Stimulated activated naive CD8-positive, alpha-beta T cell treated with anti-CD3 and anti-CD28 coated beads, Interleukin-15, amount 100 ng/mL, for 72 hours (primary cell): ENCODE results near the gene SLC9C1.
"Not testable (repeated sequence)": the region's sequence is repeated elsewhere in the genome, so short reads cannot be mapped to it uniquely, and the experiment has no call there.

Experiments
- ATAC-seq: fragments of 150-1000 bp; cut with Tn5 transposase; 2 replicates; pipeline ENCODE4 v1.10.0; 2021; ENCODE audit warnings: mild to moderate bottlenecking, moderate library complexity
- DNase-seq, 2 donors: peaks; one replicate each; pipeline ENCODE4 v3.0.0; 2021 to 2022
- H3K27ac Mint-ChIP-seq, 2 donors: one replicate each; pipeline ENCODE4 v1.8.0; 2022; ENCODE audit warnings: mild to moderate bottlenecking in 2 of 2, mixed read lengths in 2 of 2, moderate library complexity in 2 of 2
- H3K27me3 Mint-ChIP-seq: one replicate; pipeline ENCODE4 v1.8.0; 2022; ENCODE audit warnings: mixed read lengths
- H3K4me1 Mint-ChIP-seq: one replicate; pipeline ENCODE4 v1.8.0; 2022; ENCODE audit warnings: mild to moderate bottlenecking, mixed read lengths
- H3K4me3 Mint-ChIP-seq, 2 donors: one replicate each; pipeline ENCODE4 v1.8.0; 2022; ENCODE audit warnings: mild to moderate bottlenecking in 2 of 2, mixed read lengths in 2 of 2, moderate library complexity in 1 of 2
- H3K9me3 Mint-ChIP-seq, 2 donors: one replicate each; pipeline ENCODE4 v1.8.0; 2022; ENCODE audit warnings: mixed read lengths in 2 of 2

SLC9C1 gene

DNA sequence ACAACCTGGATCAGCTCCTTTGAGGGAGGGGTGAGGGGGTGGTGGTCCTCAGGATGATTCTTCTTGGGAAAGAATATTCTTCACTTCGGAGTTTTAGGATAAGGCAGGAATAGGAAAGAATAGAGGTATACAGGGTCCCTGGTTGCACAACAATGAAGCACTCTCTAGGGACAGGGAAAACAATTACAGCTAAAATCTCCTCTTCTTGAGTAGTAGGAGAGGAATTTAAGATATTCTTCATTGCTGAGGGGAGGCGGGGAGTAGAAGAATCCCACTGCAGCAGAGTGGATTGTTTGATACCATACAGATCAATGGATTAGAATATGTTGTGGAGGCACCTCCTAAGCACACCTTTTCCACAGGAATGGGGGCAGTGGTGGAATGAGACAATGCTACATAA lies 20.5 kb downstream of the SLC9C1 start:
- H3K27me3 Mint-ChIP-seq: no peaks in the 10 kb centered on the region
- H3K27ac Mint-ChIP-seq: no peak overlapping the region
- ATAC-seq (no peak), DNase-seq (no peak)
- H3K9me3 Mint-ChIP-seq: no peaks in the 10 kb centered on the region
- H3K4me3 Mint-ChIP-seq: no peak overlapping the region
- no peaks in the 10 kb centered on the region for H3K4me1 Mint-ChIP-seq

DNA sequence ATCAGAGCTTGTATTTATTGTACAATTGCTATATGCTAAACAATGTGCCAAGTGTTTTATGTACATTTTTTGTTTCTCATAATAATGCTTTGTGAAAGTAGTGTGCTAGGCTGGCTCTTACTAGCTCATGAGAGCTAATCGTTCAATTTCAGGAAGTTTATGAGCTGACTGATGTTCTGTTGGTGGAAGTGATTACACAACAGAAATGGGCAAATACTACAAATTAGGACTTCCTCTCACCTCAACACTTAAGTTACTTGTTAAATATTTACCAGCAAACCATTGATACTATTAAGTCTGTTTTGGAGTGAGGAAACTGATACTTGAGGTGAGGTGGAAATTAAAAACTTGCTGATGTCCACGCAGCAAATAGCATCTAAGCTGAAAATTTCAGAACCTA lies 32.3 kb downstream of the SLC9C1 start:
- no peak overlapping the region for H3K27ac Mint-ChIP-seq
- DNase-seq: no peak
- H3K4me1 Mint-ChIP-seq: peaks cover 11% of the 10 kb centered on the region
- H3K27me3 Mint-ChIP-seq: no peaks in the 10 kb centered on the region
- no peak for ATAC-seq
- no peak overlapping the region for H3K4me3 Mint-ChIP-seq
- H3K9me3 Mint-ChIP-seq: peaks cover 0 to 11% of the 10 kb centered on the region in 2 donors

DNA sequence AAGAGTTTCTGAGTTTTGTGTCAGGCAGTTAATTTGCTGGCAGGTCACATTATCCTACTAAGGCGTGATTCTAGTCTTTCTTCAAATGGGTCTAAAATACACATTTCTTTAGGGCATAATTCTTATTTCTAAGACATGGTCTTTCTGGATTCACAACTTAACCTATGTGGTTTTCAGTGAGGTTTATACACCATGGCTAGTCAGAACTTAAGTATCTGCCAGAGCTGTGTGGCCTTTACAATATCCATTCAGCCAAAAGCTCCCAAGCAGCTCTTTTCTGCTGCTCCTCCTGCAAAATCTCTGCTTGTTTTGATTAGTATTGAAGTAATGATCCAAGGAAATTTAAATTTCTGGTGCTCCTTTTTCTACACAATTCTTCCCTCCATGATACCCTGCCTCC lies 33.5 kb downstream of the SLC9C1 start:
- peaks cover 4 to 13% of the 10 kb centered on the region in 2 donors for H3K9me3 Mint-ChIP-seq
- H3K4me1 Mint-ChIP-seq: peaks cover 11% of the 10 kb centered on the region
- no peaks in the 10 kb centered on the region for H3K27me3 Mint-ChIP-seq
- H3K4me3 Mint-ChIP-seq: no peak overlapping the region
- DNase-seq (no peak), ATAC-seq (peak; percentile 64)
- no peak overlapping the region for H3K27ac Mint-ChIP-seq

DNA sequence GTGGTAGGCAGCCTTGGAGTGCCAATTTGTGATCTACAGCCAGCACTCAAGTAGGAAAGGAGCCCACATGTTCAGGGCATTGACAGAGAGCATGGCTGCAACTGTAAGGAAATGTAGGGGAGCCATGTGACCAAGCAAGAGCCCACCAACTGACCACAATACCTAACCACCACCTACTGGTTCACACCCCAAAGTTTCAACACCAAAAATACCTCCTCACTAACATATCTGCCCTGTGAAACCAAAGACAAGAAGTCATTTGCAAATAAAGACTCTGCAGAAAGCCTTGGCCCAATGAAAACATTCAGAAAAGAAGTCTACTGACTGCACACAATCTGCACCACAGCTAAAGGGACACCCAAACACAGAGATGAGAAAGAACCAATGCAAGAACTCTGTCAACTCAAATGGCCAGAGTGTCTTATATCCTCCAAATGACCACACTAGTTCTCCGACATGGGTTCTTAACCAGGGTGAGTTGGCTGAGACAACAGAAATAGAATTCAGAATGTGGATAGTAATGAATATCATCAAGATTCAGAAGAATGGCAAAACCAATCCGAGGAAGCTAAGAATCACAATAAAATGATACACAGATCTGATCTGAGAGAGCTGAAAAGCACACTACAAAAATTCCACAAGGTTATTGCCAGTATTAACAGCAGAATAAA lies 40.6 kb downstream of the SLC9C1 start:
- Mint-ChIP-seq H3K27me3 (peaks cover 20% of the 10 kb centered on the region), H3K4me1 (no peaks in the 10 kb centered on the region), H3K9me3 (peaks cover 19 to 30% of the 10 kb centered on the region in 2 donors), H3K4me3 (no peak overlapping the region), H3K27ac (no peak overlapping the region)
- ATAC-seq: no peak
- no peak for DNase-seq

DNA sequence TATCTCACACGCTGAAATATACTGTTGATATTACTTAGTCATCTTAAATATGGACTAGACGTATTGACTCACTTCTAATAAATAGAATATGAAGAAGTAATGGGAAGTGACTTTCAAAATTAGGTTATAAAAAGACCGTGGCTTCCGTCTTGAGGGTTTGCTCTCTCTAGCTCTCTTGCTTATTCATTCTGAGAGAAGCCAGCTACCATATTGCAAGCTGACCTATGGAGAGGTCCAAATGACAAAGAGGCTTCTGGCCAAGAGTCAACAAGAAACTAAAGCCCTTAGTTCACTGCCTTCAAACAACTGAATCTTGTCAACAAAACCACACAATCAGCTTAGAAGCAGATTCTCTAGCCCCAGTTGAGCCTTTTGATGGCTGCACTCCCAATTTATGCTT lies 46.1 kb downstream of the SLC9C1 start:
- no peak overlapping the region for H3K4me3 Mint-ChIP-seq
- peaks cover 8% of the 10 kb centered on the region for H3K27me3 Mint-ChIP-seq
- H3K9me3 Mint-ChIP-seq: no peaks in the 10 kb centered on the region
- ATAC-seq: no peak
- no peak overlapping the region for H3K27ac Mint-ChIP-seq
- no peak for DNase-seq
- no peaks in the 10 kb centered on the region for H3K4me1 Mint-ChIP-seq

DNA sequence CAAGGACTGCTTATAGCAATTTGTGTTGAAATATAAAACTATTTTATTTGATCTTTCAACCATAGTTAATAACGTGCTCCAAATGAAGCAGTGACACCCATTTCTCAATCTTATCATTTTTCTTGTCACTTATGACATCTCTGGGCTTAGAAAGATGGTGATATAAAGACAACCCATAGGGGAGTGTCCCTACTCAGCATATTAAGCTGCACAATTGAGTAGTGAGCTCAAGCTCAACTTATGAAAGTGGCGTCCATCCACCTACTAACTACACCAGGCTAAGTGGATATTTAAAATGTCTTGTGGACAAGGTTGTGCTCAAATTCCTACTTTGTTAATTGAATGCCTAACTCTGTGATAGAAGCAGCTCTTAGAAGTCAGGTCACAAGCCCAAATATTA lies 46.7 kb downstream of the SLC9C1 start:
- ATAC-seq (no peak), DNase-seq (no peak)
- H3K9me3 Mint-ChIP-seq: no peaks in the 10 kb centered on the region
- no peak overlapping the region for H3K27ac Mint-ChIP-seq
- H3K27me3 Mint-ChIP-seq: peaks cover 8% of the 10 kb centered on the region
- no peaks in the 10 kb centered on the region for H3K4me1 Mint-ChIP-seq
- H3K4me3 Mint-ChIP-seq: no peak overlapping the region

DNA sequence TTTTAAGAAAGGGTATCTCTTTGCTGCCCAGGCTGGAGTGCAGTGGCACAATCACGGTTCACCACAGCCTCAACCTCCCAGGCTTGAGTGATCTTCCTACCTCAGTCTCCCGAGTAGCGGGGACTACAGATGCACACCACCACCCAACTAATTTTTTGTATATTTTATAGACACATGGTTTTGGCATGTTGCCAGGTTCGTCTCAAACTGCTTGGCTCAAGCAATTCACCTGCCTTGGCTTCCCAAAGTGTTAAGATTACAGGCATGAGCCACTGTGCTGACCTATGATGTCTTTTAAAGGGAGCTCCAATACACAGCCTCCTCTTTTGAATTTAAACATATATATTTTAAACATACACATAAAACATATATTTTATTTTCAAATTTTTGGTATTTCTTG lies 60.9 kb downstream of the SLC9C1 start:
- Mint-ChIP-seq H3K27ac (no peak overlapping the region), H3K27me3 (peaks cover 6% of the 10 kb centered on the region), H3K9me3 (peaks cover 0 to 4% of the 10 kb centered on the region in 2 donors), H3K4me1 (peaks cover 6% of the 10 kb centered on the region), H3K4me3 (no peak overlapping the region)
- no peak for ATAC-seq
- no peak for DNase-seq

DNA sequence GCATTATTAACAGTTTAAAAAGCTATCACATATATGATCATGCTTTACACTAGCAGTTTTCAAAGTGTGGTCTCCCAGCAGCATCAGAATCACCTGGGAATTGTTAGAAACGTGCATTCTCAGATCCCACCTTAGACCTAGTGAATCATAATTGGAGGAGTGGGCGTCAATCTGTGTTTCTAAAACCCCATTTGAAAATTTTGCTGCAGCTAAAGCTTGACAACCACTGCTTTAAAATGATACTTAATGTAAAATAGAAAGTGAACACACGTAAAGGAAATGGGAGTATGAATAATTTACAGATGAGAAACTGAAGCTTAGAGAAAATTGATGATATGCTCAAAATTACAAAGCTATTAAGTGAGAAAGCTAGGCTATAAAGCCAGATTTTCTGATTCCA lies 62.3 kb downstream of the SLC9C1 start:
- H3K27ac Mint-ChIP-seq: no peak overlapping the region
- H3K27me3 Mint-ChIP-seq: peaks cover 6% of the 10 kb centered on the region
- H3K4me3 Mint-ChIP-seq: no peak overlapping the region
- peaks cover 6% of the 10 kb centered on the region for H3K4me1 Mint-ChIP-seq
- DNase-seq: no peak
- peaks cover 0 to 7% of the 10 kb centered on the region in 2 donors for H3K9me3 Mint-ChIP-seq
- ATAC-seq: no peak

DNA sequence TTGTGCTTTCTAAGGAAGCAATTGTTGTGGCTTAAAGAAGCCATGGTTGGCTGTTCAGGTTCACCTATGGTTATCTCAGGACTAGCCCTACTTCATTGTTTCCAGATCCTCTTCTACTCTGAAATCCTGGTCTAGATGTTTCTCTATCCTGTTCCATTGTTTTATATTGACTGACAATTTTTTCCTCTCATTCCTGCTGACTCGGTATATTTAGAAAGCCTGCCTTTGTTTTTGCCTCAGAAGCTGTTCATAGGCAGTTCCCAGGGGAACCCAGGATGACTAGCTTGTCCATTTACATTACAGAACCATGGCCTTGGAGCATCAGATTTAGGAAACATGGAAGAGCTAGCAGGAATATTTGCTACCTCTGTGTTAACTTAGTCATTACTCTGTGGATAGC lies 64.0 kb downstream of the SLC9C1 start:
- Mint-ChIP-seq H3K4me3 (no peak overlapping the region), H3K9me3 (peaks cover 1 to 21% of the 10 kb centered on the region in 2 donors), H3K27ac (no peak overlapping the region), H3K27me3 (peaks cover 6% of the 10 kb centered on the region), H3K4me1 (peaks cover 6% of the 10 kb centered on the region)
- DNase-seq: no peak
- ATAC-seq: no peak

DNA sequence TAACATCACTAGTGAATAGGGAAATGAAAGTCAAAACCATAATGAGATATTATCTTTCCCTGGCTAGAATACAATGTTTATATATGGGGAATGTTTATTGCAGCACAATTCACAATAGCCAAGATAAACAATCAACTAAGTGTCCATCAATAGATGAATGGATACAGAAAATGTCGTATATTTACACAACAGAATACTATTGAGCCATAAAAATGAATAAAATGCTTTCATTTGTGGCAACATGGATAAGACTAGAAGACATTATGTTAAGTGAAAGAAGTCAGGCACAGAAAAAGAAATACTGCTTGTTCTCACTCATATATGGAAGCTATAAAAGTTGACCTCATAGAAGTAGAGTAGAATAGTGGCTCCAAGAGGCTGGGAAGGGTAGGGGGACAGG lies 65.2 kb downstream of the SLC9C1 start:
- ATAC-seq (no peak), DNase-seq (no peak)
- no peak overlapping the region for H3K4me3 Mint-ChIP-seq
- H3K27ac Mint-ChIP-seq: no peak overlapping the region
- peaks cover 6% of the 10 kb centered on the region for H3K4me1 Mint-ChIP-seq
- peaks cover 6% of the 10 kb centered on the region for H3K27me3 Mint-ChIP-seq
- H3K9me3 Mint-ChIP-seq: peaks cover 11 to 34% of the 10 kb centered on the region in 2 donors

DNA sequence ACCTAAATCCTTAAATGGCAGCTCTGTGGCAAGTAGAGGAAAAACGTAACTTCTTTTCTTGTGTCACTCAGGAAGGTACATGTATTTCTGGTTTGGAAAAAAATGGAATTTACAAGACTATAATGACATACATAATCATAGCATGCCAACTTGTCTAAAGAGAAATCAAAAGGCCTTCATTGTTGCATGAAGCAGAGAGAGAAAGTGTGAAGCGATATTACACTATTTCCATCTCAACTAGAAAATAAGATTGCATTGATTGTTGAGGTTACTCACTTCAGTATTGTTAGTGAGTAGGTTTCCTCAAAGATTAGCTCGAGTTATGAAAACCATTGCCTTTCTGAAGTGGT lies 93.7 kb downstream of the SLC9C1 start:
- no peak overlapping the region for H3K27ac Mint-ChIP-seq
- no peaks in the 10 kb centered on the region for H3K4me1 Mint-ChIP-seq
- ATAC-seq (no peak), DNase-seq (no peak)
- peaks cover 8% of the 10 kb centered on the region for H3K27me3 Mint-ChIP-seq
- peaks cover 0 to 7% of the 10 kb centered on the region in 2 donors for H3K9me3 Mint-ChIP-seq
- H3K4me3 Mint-ChIP-seq: no peak overlapping the region

DNA sequence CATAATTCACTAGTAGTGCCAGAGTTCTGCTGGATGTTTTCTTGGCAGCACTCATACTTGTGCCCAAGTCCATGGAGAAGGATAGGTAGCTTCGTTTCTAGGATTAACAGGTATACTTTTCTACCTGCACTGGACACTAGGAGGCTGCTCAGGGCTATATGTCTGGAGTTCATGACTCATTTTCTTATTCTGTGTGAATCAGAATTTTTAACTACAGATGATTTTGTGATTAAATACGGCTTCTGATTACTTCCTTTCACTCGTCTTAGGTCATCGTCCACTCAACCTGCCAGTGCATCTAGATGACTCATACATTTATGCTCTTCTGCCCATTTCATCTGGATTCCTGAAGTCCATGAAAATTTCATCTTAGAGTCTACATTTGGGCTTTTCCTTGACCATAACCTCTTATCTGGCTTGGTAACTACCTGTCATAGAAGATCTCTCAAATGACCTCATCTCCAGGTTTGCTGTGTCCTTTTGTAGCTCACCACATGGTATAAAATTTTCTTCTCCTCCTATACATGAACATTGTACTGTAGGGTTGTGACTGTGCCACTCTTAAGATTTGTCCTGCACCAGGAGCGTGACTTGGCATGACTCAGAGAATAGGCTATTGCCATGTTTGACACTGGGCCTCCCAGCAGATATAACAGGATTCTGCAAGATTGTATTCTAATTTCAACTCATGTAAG lies 94.2 kb downstream of the SLC9C1 start:
- DNase-seq (no peak), ATAC-seq (no peak)
- Mint-ChIP-seq H3K9me3 (peaks cover 0 to 7% of the 10 kb centered on the region in 2 donors), H3K27ac (no peak overlapping the region), H3K27me3 (peaks cover 8% of the 10 kb centered on the region), H3K4me1 (no peaks in the 10 kb centered on the region), H3K4me3 (no peak overlapping the region)

DNA sequence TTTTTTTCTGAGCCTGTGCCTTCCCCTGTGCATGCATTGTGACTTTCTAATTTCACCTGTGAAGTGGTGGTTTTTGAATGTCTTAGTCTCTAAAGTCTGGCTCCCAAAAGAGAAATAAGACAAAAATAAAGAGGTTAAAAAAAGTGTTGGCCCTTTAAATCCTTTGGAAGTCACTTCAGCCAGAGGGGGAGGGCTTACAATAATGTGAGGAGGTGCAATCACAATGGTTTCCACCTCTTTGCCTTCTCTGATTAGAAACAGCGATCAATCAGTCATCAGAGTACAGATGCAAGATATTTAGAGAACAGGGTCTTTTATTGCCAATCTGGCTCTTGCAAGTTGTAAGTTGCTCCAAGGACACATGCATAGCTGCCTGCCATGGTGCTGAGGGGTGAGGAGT lies 96.9 kb downstream of the SLC9C1 start:
- Mint-ChIP-seq H3K4me1 (no peaks in the 10 kb centered on the region), H3K4me3 (no peak overlapping the region), H3K27me3 (no peaks in the 10 kb centered on the region), H3K27ac (no peak overlapping the region), H3K9me3 (peaks cover 9 to 29% of the 10 kb centered on the region in 2 donors)
- DNase-seq (no peak), ATAC-seq (no peak)

DNA sequence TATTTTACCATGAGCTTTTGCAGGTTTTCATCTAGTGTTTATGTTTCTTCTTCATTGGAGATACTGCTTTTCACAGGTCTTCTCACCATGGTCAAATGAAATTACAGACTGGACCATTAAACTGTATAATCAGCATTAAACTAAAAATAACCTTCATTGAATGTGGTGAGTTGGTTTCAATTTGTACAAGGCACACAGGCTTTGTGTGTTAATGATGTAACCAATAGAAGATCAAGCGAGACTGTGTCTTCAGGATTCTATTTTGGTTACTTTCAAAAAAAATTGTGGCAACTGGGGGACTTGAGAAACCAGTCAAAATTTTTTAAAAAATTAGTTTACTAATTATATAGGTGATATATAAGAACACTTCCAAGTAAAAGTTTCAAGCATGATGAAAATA lies 106.7 kb downstream of the SLC9C1 start:
- DNase-seq (no peak), ATAC-seq (no peak)
- Mint-ChIP-seq H3K4me3 (no peak overlapping the region), H3K9me3 (peaks cover 8 to 15% of the 10 kb centered on the region in 2 donors), H3K4me1 (no peaks in the 10 kb centered on the region), H3K27me3 (no peaks in the 10 kb centered on the region), H3K27ac (no peak overlapping the region)

DNA sequence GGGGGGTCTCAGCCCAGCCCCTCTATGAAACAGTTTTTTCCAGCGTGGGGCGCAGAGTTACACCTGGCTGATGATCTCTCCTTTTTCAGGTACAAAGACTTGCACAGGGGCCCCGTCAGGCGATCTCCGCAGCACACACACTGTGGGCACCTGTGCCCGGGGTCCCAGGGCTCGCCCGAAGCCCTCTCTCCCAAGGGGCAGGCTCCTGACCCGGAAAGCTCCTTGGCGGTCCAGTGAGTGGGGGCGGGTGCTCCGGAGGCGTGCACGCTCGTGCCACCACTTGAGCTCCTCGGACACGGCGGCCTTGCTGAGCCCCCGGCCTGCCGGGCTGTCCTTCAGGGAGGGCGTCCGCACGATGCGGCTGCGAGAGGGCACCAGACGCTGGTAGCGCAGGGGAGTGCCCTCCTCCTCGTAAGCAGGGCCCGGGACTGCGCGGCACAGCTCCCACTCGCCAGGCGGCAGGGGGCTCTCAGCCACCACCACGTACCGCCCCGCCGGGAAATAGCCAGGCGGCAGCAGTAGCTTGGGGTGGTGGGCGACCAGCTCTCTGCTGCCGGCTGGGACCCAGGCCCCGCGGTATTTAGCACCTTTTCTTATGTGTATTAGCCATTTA lies 108.5 kb downstream of the SLC9C1 start:
- H3K27me3 Mint-ChIP-seq, DNase-seq, H3K9me3 Mint-ChIP-seq, H3K4me1 Mint-ChIP-seq, H3K27ac Mint-ChIP-seq: not testable (repeated sequence)
- peak overlapping the region in 1 of 2 donors; percentile 16 for H3K4me3 Mint-ChIP-seq
- peak; percentile 67 for ATAC-seq

DNA sequence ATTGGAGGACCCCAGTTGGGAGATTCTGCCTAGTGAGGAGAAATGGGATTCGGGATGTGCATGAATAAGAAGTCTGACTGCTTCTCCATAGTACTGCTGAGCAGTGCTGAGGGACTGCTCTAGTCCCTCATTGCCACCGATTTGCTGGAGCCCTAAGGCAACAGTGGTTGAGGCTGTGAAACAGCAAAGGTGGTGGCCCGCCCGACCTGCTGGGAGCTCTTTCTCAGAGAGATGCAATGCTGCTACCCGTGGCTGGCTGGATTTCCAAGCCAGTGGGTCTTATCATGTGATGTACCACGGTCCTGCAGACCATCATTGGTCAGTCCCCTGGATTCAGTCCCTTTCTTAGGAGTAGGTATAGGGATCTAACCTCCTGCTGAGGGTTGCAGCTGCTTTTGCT lies 118.4 kb downstream of the SLC9C1 start:
- DNase-seq (no peak), ATAC-seq (no peak)
- no peak overlapping the region for H3K27ac Mint-ChIP-seq
- peaks cover 0 to 6% of the 10 kb centered on the region in 2 donors for H3K9me3 Mint-ChIP-seq
- no peaks in the 10 kb centered on the region for H3K4me1 Mint-ChIP-seq
- H3K4me3 Mint-ChIP-seq: no peak overlapping the region
- peaks cover 9% of the 10 kb centered on the region for H3K27me3 Mint-ChIP-seq
